Effector CD4-positive, alpha-beta T cell (primary cell): ENCODE results near the gene GJE1. TPM values are rescaled to one million over a fixed set of nuclear protein-coding genes. Genes with fewer than 3 reads are reported as not detected.
A peak's percentile ranks its signal among the peaks of the same experiment; 100 is the strongest.
"Not testable (repeated sequence)": the region's sequence is repeated elsewhere in the genome, so short reads cannot be mapped to it uniquely, and the experiment has no call there.

Experiments
- DNase-seq: peaks from one replicate; pipeline ENCODE4 v3.0.0-alpha.2; 2020
- total RNA-seq: gene quantifications from one replicate; lab custom pipeline; 2026; lab: John Stamatoyannopoulos, UW

GJE1 gene, protein sequence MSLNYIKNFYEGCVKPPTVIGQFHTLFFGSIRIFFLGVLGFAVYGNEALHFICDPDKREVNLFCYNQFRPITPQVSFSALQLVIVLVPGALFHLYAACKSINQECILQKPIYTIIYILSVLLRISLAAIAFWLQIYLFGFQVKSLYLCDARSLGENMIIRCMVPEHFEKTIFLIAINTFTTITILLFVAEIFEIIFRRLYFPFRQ
- total RNA-seq = not detected

DNA sequence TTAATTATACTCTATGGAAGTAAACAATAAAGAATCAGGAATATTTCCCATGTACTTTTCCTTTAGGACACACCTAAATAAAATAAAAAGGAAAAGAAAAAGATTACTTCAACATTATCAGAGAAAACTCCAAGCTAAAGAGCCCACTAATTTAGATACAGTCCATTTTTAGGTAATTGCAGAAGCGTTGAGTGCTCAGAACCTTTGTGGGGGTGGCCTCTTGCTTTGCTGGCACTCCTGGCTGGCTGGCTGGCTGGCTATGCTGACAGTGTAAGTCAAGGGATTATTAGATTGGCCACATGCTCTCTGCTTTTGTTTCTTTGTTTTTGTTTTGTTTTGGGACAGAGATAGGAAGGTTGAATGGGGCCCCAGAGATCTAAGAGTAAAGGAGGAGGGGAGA lies at the start of gene GJE1:
Gene GJE1, plus strand, starts transcription at position 301 of the 400 bp plus-strand sequence. CDS start 234 bp downstream, outside the sequence.
- DNase-seq = no peak

DNA sequence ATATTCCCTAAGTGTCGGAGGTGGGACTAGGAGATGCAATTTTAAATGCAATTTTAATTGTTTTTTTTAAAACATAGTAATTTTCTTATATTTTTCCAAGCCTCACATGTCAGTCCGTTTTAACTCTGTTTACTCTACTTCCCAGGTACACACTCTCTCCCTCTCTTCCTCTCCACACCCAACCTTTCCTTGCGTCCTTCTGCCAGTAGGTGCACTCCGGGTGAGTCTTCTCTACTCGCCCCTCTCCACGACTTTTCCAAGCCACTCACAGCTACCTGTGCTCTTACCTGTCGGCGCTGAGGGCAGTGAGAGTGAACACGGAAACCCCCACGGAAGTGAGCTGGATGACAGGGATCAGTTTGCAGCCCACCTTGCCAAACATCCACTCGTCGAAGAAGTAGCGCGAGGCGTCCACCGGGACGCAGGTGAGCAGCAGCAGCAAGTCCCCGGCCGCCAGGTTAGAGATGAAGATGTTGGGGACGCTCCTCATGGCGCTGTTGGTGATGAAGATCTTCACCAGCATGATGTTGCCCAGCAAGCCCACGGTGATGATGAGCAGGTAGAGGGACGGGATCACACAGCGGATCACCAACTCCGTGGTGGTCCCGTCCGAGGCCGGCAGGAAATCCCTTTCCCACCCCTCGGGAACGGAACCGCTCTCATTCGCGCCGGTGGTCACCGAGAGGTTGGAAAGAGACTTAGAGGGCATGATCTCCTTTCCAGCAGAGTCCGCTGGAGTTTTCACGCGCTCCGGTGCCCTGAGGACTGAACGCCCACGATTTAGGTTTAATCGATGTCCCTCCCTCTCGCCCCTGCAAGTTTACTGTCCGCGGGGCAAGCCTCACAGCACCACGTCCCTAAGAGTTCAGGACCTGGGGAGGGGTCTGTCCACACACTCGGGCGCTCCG lies 44.5 kb upstream of the GJE1 start:
- DNase-seq = no peak

DNA sequence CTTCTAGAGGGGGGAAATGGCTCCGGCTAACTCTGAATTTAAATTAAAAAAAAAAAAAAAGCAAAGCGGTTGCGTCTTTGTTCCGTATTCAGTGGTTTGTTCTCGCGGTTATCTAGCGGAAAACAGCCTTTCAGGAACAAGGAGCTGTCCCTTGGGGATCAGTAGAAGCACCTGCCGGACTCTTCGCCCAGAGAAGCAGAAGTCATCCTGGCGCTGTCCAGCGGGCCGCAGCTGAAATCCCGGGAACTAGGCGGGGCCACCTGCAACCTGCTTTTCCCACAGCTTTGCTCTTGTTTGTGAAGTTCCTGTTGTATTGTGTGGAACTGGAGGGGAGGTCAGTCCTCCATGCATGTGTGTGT lies 43.9 kb upstream of the GJE1 start:
- no peak for DNase-seq

DNA sequence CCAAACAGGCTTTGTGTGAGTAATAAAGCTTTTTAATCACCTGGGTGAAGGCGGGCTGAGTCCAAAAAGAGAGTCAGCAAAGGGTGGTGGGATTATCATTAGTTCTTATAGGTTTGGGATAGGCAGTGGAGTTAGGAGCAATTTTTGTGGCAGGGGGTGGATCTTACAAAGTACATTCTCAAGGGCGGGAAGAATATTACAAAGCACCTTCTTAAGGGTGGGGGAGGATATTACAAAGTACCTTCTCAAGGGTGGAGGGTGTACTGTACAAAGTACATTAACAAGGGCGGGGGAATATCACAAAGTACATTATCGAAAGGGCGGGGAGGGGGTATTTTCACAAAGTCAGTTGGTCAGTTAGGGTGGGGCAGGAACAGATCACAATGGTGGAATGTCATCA lies 27.9 kb upstream of the GJE1 start:
- not testable (repeated sequence) for DNase-seq

DNA sequence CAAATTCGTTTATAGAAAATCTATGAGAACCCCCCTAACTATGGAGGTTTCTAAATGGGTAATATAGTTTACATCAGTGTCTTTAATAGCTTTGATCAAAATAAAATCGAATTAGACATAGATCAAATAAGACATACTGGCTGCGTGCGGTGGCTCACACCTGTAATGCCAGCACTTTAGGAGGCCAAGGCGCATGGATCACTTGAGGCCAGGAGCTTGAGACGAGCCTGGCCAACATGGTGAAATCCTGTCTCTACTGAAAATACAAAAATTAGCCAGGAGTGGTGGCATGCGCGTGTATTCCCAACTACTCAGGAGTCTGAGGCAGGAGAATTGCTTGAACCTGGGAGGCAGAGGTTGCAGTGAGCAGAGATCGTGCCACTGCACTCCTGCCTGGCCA lies 21.9 kb upstream of the GJE1 start:
- not testable (repeated sequence) for DNase-seq

DNA sequence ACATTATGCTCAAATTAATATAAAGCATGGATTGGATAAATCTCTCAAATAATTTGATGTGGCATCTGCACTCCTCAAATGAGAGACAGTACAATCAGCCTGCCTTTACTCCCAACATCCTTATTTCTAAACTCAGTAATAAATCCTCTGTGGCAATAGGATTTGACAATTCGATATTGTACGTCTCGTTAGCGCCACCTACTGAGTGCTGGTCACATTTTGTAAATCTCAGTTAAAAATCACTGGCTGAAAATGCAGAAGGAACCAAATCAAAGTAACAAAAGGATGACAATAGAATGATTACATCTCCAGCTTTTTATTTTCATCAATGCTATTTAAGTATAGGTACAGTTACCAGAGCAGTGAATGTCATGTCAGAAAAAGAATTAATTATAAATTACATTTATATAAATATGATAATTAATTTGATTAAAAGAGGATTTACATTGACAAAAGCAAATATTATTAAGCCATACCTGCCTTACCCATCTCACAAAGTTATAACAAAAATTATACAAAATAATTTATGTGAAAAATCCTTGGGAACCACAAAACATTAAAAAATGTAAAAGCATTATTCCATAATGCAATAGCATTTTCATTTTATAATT lies 20.2 kb upstream of the GJE1 start:
- peak; percentile 65 for DNase-seq

DNA sequence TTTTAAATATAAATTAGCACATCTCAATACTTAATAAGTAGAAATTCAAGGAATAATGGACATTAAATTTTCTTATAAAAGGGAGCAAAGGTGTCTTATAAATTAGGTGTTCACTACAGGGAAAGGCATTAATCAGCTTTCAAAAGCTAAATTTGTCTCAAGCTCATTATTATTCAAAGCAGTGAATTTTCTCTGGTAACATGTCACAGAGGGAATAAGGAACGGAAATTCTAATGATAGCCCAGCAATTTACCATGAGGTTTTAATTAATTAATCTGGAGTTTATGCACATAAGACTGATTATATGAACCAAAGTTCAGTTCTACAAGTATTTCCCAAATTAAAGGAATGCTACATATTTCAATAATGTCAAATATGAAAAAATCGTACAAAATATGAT lies 15.4 kb upstream of the GJE1 start:
- no peak for DNase-seq

DNA sequence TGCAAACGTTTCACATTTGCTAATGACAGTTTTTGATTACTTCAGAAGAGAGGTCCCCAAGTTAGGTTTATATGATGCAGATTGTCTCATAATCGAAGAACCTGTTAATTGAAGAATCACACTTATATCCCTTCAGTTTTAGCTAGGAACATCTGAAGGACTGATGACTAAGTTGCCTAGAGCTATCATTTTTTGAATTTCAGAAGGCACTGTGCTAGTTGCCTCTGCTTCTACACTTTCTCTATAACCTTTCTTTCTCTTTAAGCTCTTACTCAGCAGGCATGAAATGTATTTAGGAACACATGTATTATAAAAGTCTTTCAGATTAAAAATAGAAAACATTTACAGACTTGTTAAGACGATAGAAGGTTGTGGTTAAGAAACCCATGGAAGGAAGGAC lies 14.4 kb upstream of the GJE1 start:
- DNase-seq = no peak

DNA sequence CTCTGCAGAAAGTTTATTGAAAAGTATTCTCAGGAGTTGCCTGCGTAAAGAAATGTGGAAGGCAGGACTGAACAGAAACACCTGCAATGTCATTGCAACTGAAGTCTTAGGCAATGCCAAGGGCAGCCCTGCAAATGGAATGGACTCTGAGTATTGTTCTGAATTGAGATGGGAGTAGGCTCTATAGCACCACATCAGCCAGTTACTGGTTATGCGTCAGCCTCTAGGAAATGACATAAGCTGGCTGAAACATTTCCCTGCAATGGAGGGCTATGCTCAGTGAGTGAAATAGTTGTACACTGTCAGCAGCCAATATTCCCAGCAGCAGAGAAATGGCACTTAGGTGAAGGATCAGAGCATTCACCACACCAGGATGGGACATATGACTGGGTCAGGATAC lies 13.8 kb upstream of the GJE1 start:
- no peak for DNase-seq

DNA sequence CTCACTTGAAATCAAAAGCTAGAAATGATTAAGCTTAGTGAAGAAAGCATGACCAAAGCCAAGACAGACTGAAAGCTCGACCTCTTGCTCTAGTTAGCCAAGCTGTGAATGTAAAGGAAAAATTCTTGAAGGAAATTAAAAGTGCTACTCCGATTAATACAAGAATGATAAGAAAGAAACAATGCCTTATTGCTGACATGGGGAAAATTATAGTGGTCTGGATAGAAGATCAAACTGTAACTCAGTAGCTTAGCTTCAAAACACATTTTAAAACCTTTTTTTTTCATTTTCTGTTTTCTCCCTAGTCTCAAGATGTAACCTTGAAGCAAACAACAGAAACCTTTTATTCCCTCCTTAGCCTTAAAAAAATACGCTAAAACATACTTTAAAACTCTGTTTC lies 11.4 kb upstream of the GJE1 start:
- no peak for DNase-seq

DNA sequence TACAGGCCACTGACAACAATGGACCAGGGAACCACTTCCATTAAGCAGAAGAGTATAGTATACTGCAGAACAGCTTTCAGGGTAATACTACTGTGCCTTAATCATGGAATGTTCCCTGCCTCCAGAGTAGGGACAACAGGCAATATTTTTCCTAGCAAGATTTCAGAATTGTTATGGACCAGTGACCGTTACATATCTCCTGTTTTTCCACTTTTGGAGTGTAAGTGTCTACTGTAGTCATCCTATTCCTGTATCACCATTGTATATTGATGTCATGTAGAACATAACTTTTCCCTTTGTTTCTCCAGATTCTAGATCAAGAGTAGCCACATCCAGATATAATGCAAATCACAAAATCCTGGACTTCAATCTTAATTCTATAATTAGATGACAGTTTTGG lies 1.9 kb upstream of the GJE1 start:
- no peak for DNase-seq

DNA sequence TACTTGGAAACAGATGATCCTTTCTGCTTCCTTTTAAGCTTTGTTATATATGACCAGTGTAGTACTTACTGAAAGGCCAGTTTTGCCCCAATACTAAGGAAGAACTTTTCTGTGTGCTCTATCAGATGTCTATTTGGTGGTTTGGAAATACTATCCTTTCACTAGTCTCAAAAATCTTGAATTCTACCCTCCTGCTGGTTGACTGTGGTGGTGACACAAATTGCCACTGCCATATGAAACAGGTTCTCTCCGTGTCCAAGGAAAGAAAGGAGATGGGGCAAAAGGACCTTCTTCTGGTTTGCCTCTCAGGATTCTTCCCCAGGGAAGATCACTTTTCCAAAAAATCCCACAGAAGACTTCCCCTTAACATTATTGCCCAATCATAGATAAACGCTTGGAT lies 6.2 kb downstream of the GJE1 start:
- no peak for DNase-seq

DNA sequence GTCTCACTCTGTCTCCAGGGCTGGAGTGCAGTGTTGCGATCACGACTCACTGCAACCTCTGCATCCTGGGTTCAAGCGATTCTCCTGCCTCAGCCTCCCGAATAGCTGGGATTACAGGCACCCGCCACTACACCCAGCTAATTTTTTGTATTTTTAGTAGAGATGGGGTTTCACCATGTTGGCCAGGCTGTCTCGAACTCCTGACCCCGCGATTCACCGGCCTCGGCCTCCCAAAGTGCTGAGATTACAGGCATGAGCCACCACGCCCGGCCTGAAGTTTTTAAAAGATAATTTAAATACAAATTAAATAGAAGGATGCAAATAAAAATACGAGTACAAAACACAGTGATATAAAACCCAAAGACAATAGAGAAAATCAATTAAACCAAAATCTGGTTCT lies 8.8 kb downstream of the GJE1 start:
- DNase-seq = not testable (repeated sequence)

DNA sequence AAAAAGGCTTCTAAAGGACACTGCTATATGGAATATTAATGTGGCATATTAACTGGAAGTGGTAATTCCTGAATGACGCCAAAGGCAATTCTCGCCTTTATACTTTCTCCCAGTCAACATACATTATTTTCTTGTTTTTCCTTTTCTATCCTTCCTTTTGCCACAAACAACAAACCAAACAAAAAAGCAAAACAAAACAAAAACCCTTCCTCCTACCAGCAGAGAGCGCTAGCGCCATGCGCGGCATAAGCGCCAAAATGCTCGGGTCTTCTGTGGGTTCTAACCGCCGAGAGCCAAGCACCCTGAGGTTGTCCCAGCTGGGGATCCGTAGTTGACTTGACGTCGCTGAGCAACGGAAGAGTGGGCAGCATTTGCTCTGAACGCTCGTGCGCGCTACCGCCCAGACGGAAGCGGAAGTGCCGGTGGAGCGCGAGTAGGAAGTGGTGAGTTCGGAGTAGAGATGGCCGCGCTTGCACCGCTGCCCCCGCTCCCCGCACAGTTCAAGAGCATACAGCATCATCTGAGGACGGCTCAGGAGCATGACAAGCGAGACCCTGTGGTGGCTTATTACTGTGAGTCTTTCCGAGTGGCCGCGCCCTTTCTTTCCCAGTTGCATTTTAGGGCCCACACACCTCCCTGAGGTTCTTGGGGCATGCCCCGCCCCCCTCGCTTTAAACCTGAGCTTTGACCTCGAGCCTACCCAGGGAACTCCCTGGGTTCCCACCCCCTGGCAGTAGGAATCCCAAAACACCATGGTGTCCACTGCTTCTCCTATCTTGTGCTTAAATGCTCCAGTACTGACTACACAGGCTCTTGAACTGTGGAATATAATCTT lies 14.3 kb downstream of the GJE1 start, which contains the start of the genes NMBR and VTA1:
Gene NMBR, minus strand, starts transcription at position 295 of the 835 bp plus-strand sequence. CDS start 58,464 bp downstream, outside the sequence.
Gene VTA1, plus strand, starts transcription at position 436 of the 835 bp plus-strand sequence. Its CDS starts 25 bp downstream, at position 461.
- peak; percentile 98 for DNase-seq

DNA sequence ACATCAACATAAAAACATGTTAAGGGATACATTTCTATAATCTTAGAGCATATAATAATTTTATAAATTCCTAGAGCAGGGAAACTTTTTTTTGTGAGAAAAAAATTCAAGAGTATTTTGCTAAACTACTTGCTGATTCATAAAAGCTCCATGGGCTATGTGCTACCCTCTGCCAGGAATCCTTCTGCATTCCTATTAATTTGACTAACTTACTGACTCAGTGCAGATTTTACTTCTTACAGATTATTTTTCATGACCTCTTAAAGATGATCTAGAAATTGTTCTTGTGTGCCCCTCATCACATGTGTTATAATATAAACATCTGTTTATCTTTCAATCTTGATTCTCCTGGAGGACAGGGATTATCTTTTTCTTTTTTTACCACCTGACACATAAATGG lies 20.0 kb downstream of the GJE1 start:
- no peak for DNase-seq

DNA sequence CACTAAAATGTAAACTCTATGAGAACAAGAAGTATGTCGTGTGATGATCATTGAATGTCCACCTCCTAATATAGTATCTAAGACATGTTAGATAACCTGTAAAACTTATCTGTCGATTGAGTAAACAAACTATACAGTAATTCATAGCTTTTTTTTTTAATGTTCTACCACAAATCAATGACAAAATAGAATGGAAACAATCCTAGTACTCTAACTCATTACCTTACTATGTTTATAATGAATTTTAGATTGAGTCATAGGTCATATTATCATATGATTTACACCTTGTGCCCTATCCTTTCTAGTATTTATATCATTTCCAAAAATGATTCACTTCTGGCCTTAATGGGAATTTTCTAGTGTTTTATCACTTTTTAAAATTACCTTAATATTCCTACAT lies 20.5 kb downstream of the GJE1 start:
- DNase-seq = no peak

DNA sequence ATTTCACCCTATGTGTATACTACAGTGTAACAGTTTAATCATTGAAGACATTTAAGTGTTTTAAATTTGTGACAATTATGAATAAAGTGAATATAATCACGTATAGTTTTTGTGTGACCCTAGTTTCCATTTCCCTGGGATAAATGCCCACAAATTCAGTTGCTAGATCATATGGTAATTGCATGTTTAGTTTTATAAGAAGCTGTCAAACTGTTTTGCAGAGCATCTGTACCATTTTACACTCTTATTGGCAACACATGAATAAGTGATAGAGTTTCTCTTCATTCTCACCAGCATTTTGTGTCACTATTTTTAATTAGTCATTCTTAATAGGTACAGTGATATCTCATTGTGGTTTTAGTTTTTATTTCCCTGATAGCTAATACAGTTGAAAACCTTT lies 21.6 kb downstream of the GJE1 start:
- no peak for DNase-seq

DNA sequence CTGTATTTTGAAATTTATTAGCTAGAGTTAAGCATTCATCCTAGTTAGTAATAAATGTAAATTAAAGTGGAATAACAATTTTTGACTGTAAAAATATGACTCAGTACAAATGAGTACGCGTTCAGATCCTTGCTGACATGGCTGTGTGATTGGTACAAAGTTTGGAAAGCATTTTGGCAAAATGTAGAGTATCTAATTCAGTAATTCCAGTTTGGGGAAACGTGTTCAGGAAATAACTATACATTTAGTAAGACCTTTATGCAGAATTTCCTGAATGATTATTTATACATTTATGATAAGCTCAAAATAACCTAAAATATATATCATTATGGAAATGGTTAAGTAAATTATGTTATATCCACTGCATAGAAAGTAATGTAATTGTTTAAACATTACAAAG lies 22.4 kb downstream of the GJE1 start:
- no peak for DNase-seq

DNA sequence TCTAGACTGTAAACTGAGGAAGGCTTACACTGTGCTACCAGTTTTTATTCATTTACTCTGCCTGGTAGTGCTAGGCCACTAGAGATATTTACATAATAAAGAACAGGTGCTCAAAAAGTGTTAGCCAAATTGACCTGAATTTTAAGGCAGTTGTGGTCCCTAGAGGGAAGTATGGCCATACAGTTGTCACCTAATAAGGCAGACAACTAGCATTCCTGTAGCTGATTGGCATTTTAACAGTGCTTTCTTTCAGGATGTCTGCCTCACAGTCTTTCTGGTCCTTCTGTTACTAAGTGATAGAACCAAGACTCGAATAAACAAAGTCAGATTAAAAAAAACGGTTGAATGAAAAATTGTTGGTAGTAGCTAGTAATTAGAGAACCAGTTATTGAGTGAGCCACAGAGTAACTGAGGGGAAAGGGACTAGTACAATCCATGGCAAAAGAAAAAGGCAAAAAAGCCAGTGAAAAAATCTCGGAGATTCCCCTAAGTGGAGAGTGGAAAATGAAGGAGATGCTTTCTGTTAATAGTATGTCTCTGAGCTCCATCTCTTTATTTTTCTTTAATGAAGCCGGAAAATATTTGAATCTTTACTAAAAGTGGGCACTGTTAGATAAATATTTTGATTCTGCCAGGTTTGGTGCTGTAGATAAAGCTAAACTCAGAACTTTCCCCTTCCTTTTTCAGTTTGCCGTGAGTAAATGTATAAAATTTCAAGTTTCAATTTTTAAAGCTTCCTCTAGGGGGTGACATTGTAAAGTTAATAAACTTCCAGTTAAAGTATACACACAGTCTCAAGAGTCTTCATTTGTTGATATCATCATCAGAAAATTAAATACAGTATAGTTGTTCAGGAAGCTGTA lies 23.4 kb downstream of the GJE1 start:
- no peak for DNase-seq

DNA sequence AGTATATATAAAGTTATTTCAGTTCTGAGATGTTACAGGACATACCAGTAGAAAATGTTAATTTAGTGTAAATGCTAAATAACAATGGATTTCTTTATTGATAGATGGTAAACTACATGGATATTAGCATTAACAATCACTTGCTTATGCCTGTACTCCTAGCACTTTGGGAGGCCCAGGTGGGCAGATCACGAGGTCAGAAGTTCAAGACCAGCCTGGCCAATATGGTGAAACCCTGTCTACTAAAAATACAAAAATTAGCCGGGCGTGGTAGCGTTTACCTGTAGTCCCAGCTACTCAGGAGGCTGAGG lies 24.0 kb downstream of the GJE1 start:
- DNase-seq = not testable (repeated sequence)

DNA sequence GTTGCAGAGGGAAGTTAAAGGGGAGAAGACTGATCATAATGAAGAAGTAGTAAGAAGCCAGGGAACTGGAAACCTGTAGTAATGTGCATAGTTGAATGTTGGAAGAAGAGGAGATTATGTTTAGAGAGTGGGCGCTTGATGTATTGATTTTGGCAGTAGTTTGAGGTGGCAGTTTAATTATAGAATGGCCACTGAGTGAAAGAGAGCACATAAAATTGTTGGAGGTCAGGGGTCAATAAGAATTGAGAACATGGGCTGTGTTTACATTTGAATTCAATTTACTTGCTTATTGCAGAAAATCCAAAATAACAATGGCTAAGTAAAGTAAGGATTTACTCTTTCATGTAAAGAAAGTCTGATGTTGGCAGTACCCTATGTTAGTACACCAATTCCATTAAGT lies 30.1 kb downstream of the GJE1 start:
- no peak for DNase-seq

DNA sequence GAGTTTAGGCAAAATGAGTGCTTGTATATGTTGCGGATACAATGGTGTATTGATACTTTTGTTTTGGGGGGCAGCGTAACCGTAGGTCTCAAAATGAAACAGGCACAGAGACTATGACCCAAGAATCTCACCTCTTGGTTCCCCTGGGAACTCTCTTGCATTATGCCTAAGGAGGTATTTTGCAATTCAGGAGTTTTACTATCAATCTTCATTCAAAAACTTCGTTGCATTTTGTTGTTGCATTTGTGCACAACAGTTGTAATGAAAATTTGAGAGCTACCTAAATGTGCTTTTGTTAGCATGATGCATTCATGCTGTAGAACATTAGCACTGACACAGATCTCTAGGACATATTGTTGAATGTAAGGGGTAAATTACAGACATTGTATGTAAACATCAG lies 32.5 kb downstream of the GJE1 start:
- no peak for DNase-seq
